A549 treated with AZD2906 at 1 μM for 4 hours (cell line): ENCODE measurements around the gene FAT2. TPM values are rescaled to one million over a fixed set of nuclear protein-coding genes. Genes with fewer than 3 reads are reported as not detected.

Experiments
- total RNA-seq: library from RNA; stranded (reverse); fragments of 200-300 nt; extraction: Qiagen RNA extraction; gene quantifications from 5 replicates; pipeline ENCODE4 v1.2.3, GENCODE V29; 2022

Gene FAT2
- under 0.01 to 0.01 TPM in 2 of 5 replicates, not detected in the others for total RNA-seq

GRCh38 chr5:151591144-151591819, at the start of gene FAT2:
Gene FAT2, minus strand, starts transcription at chr5:151591331. Its CDS starts 22,400 bp downstream, at chr5:151568931.

Other genes with a start within 250 kb of the FAT2 start
- gene SLC36A2, start 243.8 kb downstream of the FAT2 start, total RNA-seq, result not detected in 5 replicates
- 8.2 to 9.1 TPM (median 8.3 TPM) in 5 replicates for gene SLC36A1, start 143.7 kb downstream of the FAT2 start, total RNA-seq
- gene SPARC, start 95.6 kb upstream of the FAT2 start, total RNA-seq, result 14.7 to 22.4 TPM (median 17.8 TPM) in 5 replicates
- 194 to 216 TPM (median 199 TPM) in 5 replicates for gene ATOX1, start 167.3 kb upstream of the FAT2 start, total RNA-seq
- gene G3BP1, start 180.6 kb upstream of the FAT2 start, total RNA-seq, result 119 to 156 TPM (median 122 TPM) in 5 replicates